HG03460 (cell line): ENCODE measurements around the gene MYT1.

Experiments used
- ATAC-seq: cut with Tn5 transposase; IDR thresholded peaks from one replicate; pipeline ENCODE4 v1.9.1; 2021; ENCODE audit not compliant: unreplicated experiment

MYT1 gene

GRCh38 chr20:64242797-64243475, 78.7 kb downstream of the MYT1 start:
- no peak for ATAC-seq

DNA sequence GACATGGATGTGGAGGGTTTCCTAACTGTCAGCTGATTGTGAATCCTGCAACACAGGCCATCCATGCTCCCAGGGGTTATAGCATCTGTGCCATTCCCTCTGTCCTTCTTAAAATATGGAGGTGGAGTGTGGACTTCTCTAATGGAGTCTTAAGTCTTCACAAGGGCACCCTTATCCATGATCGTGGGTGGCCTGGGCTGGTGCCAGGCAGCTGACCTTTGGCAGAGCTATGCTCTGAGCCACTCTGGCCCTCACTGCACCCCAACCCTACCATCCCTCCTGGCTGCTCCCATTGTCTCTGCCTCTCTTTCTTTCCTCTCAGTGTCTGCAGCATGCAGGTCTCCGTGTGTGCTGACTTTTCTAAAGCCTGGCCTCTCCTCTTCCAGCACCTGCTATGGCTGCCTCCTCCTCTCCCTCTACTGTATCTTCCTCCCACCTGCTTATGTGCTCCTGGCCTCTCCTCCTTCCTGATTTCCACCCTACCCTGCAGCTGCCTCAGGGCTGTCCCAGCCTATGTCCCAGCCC, 80.1 kb downstream of the MYT1 start:
- no peak for ATAC-seq

GRCh38 chr20:64244870-64245603, 80.8 kb downstream of the MYT1 start:
- no peak for ATAC-seq

- ATAC-seq = no peak
Observed at GRCh38 chr20:64245746-64246595, 81.7 kb downstream of the MYT1 start.

GRCh38 chr20:64246616-64247306, 82.5 kb downstream of the MYT1 start:
- no peak for ATAC-seq

- ATAC-seq = no peak
Observed at GRCh38 chr20:64247307-64247618, 83.0 kb downstream of the MYT1 start.

DNA sequence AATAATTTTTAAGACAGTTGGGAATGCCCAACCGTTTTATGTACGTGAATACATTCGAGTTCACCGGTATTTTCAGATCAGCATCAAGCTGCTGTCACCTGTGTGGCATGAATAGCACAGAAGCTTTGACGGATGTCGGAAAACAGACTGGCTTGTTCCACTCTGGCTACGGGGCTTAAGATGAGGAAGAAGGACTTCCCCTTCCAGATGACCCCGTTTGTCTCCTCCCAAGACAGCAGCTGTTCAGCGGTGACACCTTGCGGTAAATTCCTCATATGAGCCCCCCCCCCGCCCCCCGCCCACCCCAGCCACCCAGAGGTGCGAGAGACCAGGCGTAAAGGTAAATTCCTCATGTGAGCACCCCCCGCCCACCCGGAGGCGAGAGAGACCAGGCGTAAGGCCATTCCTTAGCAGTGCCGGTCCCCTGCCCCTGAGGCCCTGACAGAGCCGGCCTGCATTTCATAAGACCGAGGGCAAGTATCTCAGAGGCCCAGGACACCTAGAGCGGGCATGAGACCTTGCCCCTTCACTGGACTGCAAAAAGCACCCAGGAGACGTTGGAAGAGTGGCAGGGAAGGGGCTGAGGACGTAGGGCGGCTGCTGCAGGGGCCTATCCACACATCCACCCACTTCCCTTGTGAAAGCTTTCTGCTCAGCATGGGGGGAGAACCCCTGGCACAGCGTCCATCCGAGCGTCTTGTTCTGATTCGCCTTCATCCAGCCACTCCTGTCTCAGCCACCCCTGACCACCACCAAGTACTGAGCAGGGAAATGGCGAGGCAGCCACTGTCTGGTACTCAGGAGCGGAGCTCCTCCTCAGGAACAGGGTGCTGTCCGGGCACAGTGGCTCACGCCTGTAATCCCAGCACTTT, 84.0 kb downstream of the MYT1 start:
- ATAC-seq = no peak

GRCh38 chr20:64250027-64250426, 85.8 kb downstream of the MYT1 start:
- ATAC-seq = no peak

- ATAC-seq = no peak
Observed at GRCh38 chr20:64253000-64253383, 88.7 kb downstream of the MYT1 start.

DNA sequence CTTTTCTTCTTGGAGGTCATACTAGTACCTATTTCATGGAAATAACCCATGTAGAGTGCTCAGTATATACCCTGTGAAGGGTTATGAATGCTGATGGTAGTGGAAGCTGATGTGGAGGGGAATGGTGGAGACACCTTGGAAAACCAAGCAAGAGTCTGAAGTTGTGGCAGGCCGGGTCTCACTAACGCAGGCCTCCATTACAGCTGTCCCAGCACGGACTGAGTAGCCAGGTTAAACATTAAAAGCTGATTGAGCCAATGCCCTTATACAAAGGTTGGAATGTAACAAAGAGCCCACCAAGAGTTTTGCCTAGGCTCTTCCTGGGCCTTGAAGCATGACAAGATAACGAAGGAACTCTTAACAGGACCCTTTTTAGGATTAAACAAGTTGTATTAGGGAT, 89.2 kb downstream of the MYT1 start:
- ATAC-seq = no peak

GRCh38 chr20:64254156-64254555, 89.9 kb downstream of the MYT1 start:
- no peak for ATAC-seq

DNA sequence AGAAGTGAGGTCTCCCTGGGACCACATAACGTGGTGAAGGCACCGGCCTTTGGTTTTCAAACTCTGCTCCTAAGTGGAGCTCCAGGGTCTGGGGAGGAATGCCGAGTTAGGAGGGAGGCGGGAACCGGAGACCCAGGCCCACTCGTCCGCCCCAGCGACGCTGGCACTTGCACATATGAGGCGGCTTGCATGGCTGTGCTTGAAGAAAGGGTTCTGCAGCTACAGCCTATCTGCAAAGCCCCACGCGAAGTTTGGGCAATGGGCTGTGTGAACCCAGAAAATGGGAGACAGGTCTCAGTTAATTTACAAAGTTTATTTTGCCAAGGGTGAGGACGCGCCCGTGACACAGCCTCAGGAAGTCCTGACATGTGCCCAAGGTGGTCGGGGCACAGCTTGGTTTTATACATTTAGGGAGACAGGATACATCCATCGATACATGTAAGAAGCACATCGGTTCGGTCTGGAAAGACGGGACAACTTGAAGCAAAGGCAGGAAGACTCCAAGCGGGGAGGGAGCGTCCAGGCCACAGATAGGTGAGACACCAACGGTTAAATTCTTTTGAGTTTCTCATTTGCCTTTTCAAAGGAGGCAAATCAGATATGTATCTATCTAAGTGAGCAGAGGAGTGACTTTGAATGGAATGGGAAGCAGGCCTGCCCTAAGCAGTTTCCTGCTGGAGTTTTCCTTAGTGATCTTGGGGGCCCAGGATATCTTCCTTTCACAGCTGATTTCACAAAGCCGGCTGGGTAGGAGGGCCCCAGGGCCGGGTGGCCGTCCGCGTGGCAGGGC, 90.5 kb downstream of the MYT1 start:
- no peak for ATAC-seq

- ATAC-seq = peak; percentile 72
Observed at GRCh38 chr20:64255361-64256281, 91.4 kb downstream of the MYT1 start, which contains the start of gene PCMTD2. Gene PCMTD2 (plus strand): TSS chr20:64255748. CDS start chr20:64259966, 4,218 bp downstream.

GRCh38 chr20:64256282-64256935, 92.2 kb downstream of the MYT1 start:
- ATAC-seq = no peak

- no peak for ATAC-seq
Observed at GRCh38 chr20:64257107-64257757, 93.0 kb downstream of the MYT1 start.

GRCh38 chr20:64258071-64258823, 94.0 kb downstream of the MYT1 start:
- ATAC-seq = no peak
